Astrocyte (in vitro differentiated cells and primary cell): Measurements from ENCODE around the gene PDE6B. TPM values are rescaled to one million over a fixed set of nuclear protein-coding genes. Genes with fewer than 3 reads are reported as not detected.

ENCODE experiments used
- DNase-seq: peaks from one replicate; pipeline ENCODE4 v3.0.0-alpha.2; 2010; ENCODE audit warnings: low read depth
- FAIRE-seq: peaks from 2 replicates; lab custom pipeline; 2011; peaks lifted over from hg19 to GRCh38; lab: Jason Lieb, UNC
- H2AFZ ChIP-seq: 2 replicates; pipeline ENCODE4 v1.6.0; 2012; ENCODE audit warnings: low read depth, low read length, inconsistent platforms
- H3K27ac ChIP-seq: 2 replicates; pipeline ENCODE4 v1.5.1; 2011; ENCODE audit warnings: low read depth, low read length, inconsistent platforms
- H3K27me3 ChIP-seq: 2 replicates; pipeline ENCODE4 v1.6.0; 2011; ENCODE audit warnings: low read length, inconsistent platforms; ENCODE audit not compliant: insufficient read depth
- H3K36me3 ChIP-seq: 2 replicates; pipeline ENCODE4 v1.5.1; 2011; ENCODE audit warnings: low read length, inconsistent platforms; ENCODE audit not compliant: insufficient read depth
- H3K4me1 ChIP-seq: 2 replicates; pipeline ENCODE4 v1.5.1; 2011; ENCODE audit warnings: low read length, inconsistent platforms; ENCODE audit not compliant: insufficient read depth
- H3K4me2 ChIP-seq: 2 replicates; pipeline ENCODE4 v1.6.0; 2012; ENCODE audit warnings: low read length, inconsistent platforms
- H3K4me3 ChIP-seq: 2 replicates; pipeline ENCODE4 v1.5.1; 2011; ENCODE audit warnings: low read depth, mild to moderate bottlenecking, low read length, inconsistent platforms; ENCODE audit not compliant: insufficient read depth
- H3K79me2 ChIP-seq: 2 replicates; pipeline ENCODE4 v1.6.0; 2012; ENCODE audit warnings: mild to moderate bottlenecking, low read length, inconsistent platforms; ENCODE audit not compliant: insufficient read depth
- H3K9ac ChIP-seq: 2 replicates; pipeline ENCODE4 v1.6.0; 2012; ENCODE audit warnings: mild to moderate bottlenecking, low read length, inconsistent platforms
- H3K9me3 ChIP-seq: 2 replicates; pipeline ENCODE4 v1.5.1; 2012; ENCODE audit warnings: low read depth, mild to moderate bottlenecking, low read length, inconsistent platforms; ENCODE audit not compliant: insufficient read depth
- H4K20me1 ChIP-seq: 2 replicates; pipeline ENCODE4 v1.6.0; 2012; ENCODE audit warnings: low read length, inconsistent platforms; ENCODE audit not compliant: insufficient read depth
- H3K27ac Mint-ChIP-seq: one replicate; pipeline ENCODE4 v1.8.0; 2021; ENCODE audit warnings: mild to moderate bottlenecking, mixed read lengths; ENCODE audit not compliant: unreplicated experiment
- H3K27me3 Mint-ChIP-seq: one replicate; pipeline ENCODE4 v1.8.0; 2021; ENCODE audit warnings: low read depth, mixed read lengths; ENCODE audit not compliant: unreplicated experiment
- H3K36me3 Mint-ChIP-seq: one replicate; pipeline ENCODE4 v1.8.0; 2021; ENCODE audit warnings: low read depth, mixed read lengths; ENCODE audit not compliant: unreplicated experiment
- H3K4me1 Mint-ChIP-seq: one replicate; pipeline ENCODE4 v1.8.0; 2021; ENCODE audit warnings: low read depth, mixed read lengths; ENCODE audit not compliant: unreplicated experiment
- H3K4me3 Mint-ChIP-seq: one replicate; pipeline ENCODE4 v1.8.0; 2021; ENCODE audit warnings: mild to moderate bottlenecking, moderate library complexity, mixed read lengths; ENCODE audit not compliant: unreplicated experiment
- H3K9me3 Mint-ChIP-seq: one replicate; pipeline ENCODE4 v1.8.0; 2021; ENCODE audit warnings: mild to moderate bottlenecking, mixed read lengths; ENCODE audit not compliant: unreplicated experiment
- EZH2 ChIP-seq: IDR thresholded peaks from 2 replicates; pipeline ENCODE4 v1.6.1; 2012; ENCODE audit warnings: mild to moderate bottlenecking, low read length, inconsistent platforms; ENCODE audit not compliant: insufficient read depth
- total RNA-seq: library from RNA; stranded (reverse); gene quantifications from 2 replicates; pipeline ENCODE4 v1.2.1, GENCODE V29; 2021
- TF ChIP-seq, protein P1 (sequence below): IDR thresholded peaks from 2 replicates; pipeline ENCODE4 v1.5.1; 2011; ENCODE audit warnings: low read depth, mild to moderate bottlenecking, inconsistent platforms, low read length, moderate library complexity; ENCODE audit not compliant: insufficient read depth

The PDE6B gene
- total RNA-seq, 1 donor from 2014 or later: 2.8 TPM

DNA sequence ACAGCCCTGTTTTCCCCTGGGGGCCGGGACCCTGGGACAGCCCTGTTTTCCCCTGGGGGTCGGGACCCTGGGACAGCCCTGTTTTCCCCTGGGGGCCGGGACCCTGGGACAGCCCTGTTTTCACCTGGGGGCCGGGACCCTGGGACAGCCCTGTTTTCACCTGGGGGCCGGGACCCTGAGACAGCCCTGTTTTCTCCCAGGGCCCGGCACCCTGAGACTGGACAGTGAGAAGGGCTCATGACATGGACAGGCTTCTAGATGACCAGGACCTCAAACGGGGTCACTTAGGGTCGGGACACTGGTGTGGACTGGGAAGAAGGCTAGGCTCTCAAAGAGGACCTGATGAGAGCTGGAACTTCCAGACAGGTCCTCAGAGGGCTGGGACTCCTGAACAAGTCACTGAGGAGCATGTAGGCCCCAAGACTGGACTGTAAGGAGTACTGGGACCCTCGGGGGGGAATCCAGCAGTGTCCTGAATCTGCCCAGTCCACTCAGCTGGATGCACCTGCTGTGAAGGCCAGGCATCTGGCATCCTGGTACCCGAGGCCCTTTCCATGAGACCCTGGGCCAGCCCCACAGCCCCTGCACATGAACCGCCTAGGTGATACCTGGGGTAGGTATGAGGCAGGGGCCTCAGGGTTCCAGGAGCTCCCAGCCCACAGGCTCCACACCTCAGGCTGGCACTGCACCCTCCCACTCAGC, 82.7 kb downstream of the PDE6B start:
- Histone ChIP-seq H3K4me2 (peak overlapping the region; percentile 60), H3K4me1 (peaks cover 10% of the 10 kb centered on the region), H3K27me3 (no peaks in the 10 kb centered on the region), H3K27ac (no peak overlapping the region), H3K79me2 (peaks cover 66% of the 10 kb centered on the region), H4K20me1 (peaks cover 52% of the 10 kb centered on the region), H2AFZ (no peak overlapping the region), H3K9me3 (no peaks in the 10 kb centered on the region), H3K36me3 (peaks cover 2% of the 10 kb centered on the region), H3K4me3 (no peak overlapping the region), H3K9ac (no peak overlapping the region)
- H3K9me3 Mint-ChIP-seq: no peaks in the 10 kb centered on the region
- H3K27ac Mint-ChIP-seq: no peak overlapping the region
- H3K4me1 Mint-ChIP-seq: peaks cover 13% of the 10 kb centered on the region
- no peak for FAIRE-seq
- no peak for DNase-seq
- H3K27me3 Mint-ChIP-seq: peaks cover 3% of the 10 kb centered on the region
- peaks cover 3% of the 10 kb centered on the region for H3K36me3 Mint-ChIP-seq
- peak overlapping the region; percentile 66 for H3K4me3 Mint-ChIP-seq
- no peak for TF ChIP-seq EZH2
- TF ChIP-seq, protein P1, sequence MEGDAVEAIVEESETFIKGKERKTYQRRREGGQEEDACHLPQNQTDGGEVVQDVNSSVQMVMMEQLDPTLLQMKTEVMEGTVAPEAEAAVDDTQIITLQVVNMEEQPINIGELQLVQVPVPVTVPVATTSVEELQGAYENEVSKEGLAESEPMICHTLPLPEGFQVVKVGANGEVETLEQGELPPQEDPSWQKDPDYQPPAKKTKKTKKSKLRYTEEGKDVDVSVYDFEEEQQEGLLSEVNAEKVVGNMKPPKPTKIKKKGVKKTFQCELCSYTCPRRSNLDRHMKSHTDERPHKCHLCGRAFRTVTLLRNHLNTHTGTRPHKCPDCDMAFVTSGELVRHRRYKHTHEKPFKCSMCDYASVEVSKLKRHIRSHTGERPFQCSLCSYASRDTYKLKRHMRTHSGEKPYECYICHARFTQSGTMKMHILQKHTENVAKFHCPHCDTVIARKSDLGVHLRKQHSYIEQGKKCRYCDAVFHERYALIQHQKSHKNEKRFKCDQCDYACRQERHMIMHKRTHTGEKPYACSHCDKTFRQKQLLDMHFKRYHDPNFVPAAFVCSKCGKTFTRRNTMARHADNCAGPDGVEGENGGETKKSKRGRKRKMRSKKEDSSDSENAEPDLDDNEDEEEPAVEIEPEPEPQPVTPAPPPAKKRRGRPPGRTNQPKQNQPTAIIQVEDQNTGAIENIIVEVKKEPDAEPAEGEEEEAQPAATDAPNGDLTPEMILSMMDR: no peak

DNA sequence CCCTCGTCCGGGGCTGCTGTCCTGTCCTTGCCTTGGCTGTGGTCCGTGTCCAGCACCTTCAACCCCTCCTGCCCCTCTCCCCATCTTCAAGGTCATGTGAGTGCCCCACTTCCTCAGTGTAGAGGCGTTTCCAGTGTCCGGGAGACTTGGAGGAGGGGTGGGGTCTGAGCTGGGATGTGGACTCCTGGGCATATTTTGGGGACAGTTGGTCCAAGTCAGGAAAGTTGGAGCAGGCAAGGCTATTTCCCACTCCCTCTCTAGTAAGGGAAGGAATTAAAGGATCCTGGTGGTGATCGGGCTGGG, 83.2 kb downstream of the PDE6B start:
- Mint-ChIP-seq H3K4me3 (peak overlapping the region; percentile 62), H3K4me1 (peaks cover 13% of the 10 kb centered on the region), H3K9me3 (no peaks in the 10 kb centered on the region), H3K27me3 (no peaks in the 10 kb centered on the region), H3K27ac (no peak overlapping the region), H3K36me3 (peaks cover 3% of the 10 kb centered on the region)
- H3K4me1 ChIP-seq: peaks cover 10% of the 10 kb centered on the region
- H3K4me2 ChIP-seq: peak overlapping the region; percentile 60
- H3K36me3 ChIP-seq: peaks cover 2% of the 10 kb centered on the region
- no peaks in the 10 kb centered on the region for H3K27me3 ChIP-seq
- no peak overlapping the region for H3K27ac ChIP-seq
- H3K9me3 ChIP-seq: no peaks in the 10 kb centered on the region
- H3K4me3 ChIP-seq: no peak overlapping the region
- no peak overlapping the region for H2AFZ ChIP-seq
- TF ChIP-seq, protein P1: no peak
- no peak for TF ChIP-seq EZH2
- DNase-seq (no peak), FAIRE-seq (no peak)
- H4K20me1 ChIP-seq: peaks cover 57% of the 10 kb centered on the region
- no peak overlapping the region for H3K9ac ChIP-seq
- peaks cover 71% of the 10 kb centered on the region for H3K79me2 ChIP-seq

DNA sequence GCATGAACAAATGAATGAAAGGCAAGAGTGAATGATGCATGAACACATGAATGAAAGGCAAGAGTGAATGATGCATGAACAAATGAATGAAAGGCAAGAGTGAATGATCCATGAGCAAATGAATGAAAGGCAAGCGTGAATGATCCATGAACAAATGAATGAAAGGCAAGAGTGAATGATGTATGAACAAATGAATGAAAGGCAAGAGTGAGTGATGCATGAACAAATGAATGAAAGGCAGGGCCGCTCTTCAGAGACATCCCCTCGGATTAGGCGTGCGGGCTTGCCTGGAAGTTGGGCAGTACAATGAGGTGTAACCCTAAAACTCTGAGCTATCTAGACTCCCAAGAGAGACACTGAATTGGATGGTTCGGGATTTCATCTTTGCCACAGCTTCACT, 84.0 kb downstream of the PDE6B start:
- Histone ChIP-seq H3K4me2 (peak overlapping the region; percentile 23), H3K36me3 (peaks cover 2% of the 10 kb centered on the region), H3K4me1 (peaks cover 10% of the 10 kb centered on the region), H3K79me2 (peaks cover 79% of the 10 kb centered on the region), H3K27ac (no peak overlapping the region), H3K4me3 (no peak overlapping the region), H4K20me1 (peaks cover 65% of the 10 kb centered on the region), H3K9ac (no peak overlapping the region), H3K9me3 (no peaks in the 10 kb centered on the region), H3K27me3 (no peaks in the 10 kb centered on the region), H2AFZ (no peak overlapping the region)
- Mint-ChIP-seq H3K27ac (no peak overlapping the region), H3K4me1 (peaks cover 13% of the 10 kb centered on the region), H3K9me3 (no peaks in the 10 kb centered on the region), H3K36me3 (peaks cover 3% of the 10 kb centered on the region), H3K4me3 (no peak overlapping the region), H3K27me3 (no peaks in the 10 kb centered on the region)
- TF ChIP-seq, protein P1: no peak
- TF ChIP-seq EZH2: no peak
- no peak for FAIRE-seq
- DNase-seq: no peak
